GM18867 (cell line): Measurements from ENCODE around the gene MYO18B.

Experiments
- ATAC-seq: cut with Tn5 transposase; IDR thresholded peaks from one replicate; pipeline ENCODE4 v1.9.1; 2021; ENCODE audit warnings: mild to moderate bottlenecking, moderate library complexity; ENCODE audit not compliant: unreplicated experiment

MYO18B gene

DNA sequence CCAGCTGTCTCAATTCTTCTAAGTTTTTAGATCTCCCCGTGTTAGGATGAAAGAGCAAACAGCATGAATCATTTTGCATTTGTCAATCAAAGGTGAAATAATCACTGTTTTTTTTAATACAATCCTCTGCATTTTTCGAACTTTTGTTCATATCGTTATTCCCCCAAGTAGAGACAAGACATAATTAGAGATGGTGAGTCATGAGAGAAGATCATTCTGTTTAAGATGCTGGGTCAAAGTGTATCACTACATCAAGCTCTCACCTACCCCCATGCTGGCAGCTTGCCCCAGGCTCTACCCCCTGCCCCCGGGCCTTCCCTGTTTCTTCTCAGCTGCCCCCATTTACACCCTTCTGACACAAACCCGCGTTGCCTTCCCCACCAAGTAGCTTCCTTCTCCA is 30.5 kb upstream of the MYO18B start:
- no peak for ATAC-seq

- no peak for ATAC-seq
These were observed 29.2 kb upstream of the MYO18B start for GRCh38 chr22:25712661-25713400.

DNA sequence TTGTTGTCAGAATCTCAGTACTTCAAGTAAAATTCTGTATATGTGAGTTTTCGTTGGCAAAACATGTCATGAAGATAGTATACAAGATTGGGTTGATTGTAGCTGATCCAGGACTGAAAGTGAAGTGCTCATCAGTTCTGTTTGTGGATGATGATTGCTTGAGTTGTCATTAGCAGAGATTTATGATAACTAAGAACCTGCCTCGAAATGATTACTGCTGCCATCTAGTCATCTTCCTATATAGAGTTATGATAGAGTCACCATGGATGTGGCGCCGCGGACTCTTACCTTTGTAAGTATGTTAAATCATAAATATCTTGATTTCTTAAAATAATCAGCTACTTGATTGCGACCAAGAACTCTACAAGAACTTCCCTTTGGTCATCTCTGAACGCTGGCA is 27.9 kb upstream of the MYO18B start:
- ATAC-seq, result no peak

- ATAC-seq, result no peak
These were observed 27.2 kb upstream of the MYO18B start for GRCh38 chr22:25714739-25715138.

DNA sequence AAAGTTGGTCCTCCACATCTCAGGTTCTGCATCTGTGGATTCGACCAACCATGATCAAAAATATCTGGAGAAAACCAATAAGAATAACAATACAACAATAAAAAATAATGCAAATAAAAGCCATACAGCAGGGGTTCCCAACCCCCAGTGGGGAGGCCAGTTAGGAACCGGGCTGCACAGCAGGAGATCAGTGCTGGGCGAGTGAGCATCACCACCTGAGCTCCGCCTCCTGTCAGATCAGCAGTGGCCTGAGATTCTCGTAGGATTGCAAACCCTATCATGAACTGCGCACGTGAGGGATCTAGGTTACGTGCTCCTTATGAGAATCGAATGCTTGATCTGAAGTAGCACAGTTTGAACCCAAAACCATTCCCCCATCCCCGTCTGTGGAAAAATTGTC is 25.4 kb upstream of the MYO18B start:
- no peak for ATAC-seq

GRCh38 chr22:25718135-25718840 is 23.7 kb upstream of the MYO18B start:
- no peak for ATAC-seq

DNA sequence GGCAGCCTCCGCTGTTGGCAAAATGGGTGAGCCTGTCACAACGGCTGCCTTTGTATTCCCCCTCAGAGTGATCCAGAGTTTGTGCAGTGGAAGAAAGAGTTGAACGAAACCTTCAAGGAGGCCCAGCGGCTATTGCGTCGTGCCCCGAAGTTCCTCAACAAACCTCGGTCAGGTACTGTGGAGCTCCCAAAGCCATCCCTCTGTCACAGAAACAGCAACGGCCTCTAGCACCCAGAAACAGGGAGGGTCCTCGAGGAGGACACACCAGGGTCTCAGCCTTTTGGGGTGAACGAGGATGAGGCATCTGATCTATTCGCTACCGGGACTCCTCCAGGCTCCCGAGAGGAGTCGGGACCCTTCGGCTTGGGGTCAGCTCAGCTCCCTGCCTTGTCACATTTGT is 19.8 kb upstream of the MYO18B start:
- ATAC-seq, result no peak

GRCh38 chr22:25722626-25723025 is 19.4 kb upstream of the MYO18B start:
- no peak for ATAC-seq

- no peak for ATAC-seq
These were observed 15.7 kb upstream of the MYO18B start for GRCh38 chr22:25726241-25726640.

DNA sequence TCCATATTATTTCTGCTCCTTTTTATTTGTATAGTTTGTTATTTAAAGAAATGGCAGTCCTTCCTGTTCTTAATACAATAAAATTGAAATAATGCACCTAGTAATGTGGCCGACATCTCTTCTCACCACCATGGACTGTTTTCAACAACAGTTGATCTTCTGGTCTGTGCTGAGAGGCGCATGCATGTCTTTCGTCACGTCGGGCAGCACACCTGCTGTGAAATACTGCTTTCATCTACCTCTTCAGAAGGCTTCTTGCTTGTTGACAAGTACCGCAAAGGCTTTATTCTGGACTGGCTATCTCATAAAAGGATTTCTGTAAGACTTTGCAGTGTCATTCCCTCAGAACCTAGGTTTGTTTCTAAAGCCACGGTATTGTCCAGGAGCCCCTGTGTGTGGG is 13.9 kb upstream of the MYO18B start:
- ATAC-seq, result no peak

- ATAC-seq, result no peak
These were observed 12.7 kb upstream of the MYO18B start for GRCh38 chr22:25729016-25729995.

- ATAC-seq, result no peak
These were observed 6.3 kb upstream of the MYO18B start for GRCh38 chr22:25735650-25736049.

DNA sequence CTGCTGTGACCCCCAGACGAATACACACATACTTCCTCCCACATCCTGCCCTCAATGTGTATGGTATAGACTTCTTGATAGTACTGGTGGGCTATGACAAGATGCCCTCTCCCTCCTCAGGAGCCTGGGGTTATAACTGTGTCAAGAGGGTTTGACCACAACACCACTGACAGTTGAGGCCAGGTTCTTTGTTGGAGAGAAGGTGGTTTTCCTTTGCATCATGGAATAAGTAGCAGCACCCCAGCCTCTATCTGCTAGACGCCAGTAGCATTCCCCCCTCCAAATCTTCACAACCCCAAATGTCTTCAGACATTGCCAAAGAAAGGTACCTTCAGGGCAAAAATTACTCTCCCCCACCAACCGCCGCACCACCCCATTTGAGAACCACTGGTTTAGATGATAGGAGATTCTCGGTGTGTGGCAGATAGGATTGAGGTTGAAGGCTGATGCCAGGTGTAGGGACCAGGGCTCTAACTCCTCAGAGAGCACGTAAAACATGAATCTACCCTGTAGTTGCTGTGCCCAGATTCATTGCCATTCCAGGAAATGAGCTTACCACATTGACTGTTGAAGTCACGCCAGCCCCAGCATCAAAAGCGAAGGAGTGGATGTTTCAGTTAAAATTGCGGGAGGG is 5.5 kb upstream of the MYO18B start:
- ATAC-seq, result no peak

GRCh38 chr22:25739659-25740344 is 2.2 kb upstream of the MYO18B start:
- ATAC-seq, result no peak

GRCh38 chr22:25742918-25743708 is 1.1 kb downstream of the MYO18B start:
- no peak for ATAC-seq

GRCh38 chr22:25744694-25745093 is 2.7 kb downstream of the MYO18B start:
- ATAC-seq, result no peak

DNA sequence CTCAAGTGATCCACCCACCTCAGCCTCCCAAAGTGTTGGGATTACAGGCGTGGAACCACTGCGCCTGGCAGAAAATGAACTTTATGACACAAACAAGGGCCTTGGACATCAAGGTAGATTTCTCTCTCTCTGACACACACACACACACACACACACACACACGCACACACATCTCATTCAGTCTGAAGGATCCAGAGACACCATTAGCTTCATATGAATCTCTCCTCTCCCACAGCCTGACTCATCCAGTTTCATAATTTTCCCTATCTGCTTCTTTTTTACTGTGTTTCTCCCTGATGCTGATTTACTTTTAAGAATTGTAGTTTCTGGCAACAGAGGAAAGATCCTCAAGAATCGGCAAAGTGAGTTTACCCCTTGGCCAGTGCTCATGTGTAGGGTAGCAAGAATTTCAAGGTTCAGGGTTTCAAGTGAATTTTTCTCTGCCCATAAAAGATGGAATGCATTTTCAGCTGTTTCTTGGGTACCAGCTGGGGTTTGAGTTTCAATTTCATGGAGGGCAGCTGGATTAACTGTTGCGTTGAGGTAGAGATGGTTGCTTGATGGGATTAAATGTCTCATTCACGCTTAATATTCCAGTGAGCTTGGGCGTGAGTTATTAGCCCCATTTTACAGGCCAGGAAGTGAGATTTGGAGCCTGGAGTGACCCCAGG is 3.5 kb downstream of the MYO18B start:
- ATAC-seq, result no peak

DNA sequence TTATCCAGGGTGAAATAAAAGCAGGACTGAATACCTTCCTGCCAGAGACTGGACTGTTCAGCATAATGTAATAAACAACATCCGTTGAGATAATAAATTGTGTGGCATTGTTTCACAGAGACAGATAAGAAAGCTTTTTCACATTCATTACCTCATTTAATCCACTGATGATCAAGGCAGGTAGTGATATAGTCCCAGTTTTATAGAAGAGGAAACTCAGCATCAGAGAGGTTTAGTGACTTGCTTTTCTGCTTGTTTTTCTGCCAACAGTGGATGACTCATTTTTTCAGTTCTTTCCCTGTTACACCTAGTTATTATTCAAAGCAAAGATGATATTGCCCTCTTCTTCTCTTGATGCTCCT is 4.0 kb downstream of the MYO18B start:
- no peak for ATAC-seq
